ENCODE data around the gene TEDC1.

TEDC1 gene, protein sequence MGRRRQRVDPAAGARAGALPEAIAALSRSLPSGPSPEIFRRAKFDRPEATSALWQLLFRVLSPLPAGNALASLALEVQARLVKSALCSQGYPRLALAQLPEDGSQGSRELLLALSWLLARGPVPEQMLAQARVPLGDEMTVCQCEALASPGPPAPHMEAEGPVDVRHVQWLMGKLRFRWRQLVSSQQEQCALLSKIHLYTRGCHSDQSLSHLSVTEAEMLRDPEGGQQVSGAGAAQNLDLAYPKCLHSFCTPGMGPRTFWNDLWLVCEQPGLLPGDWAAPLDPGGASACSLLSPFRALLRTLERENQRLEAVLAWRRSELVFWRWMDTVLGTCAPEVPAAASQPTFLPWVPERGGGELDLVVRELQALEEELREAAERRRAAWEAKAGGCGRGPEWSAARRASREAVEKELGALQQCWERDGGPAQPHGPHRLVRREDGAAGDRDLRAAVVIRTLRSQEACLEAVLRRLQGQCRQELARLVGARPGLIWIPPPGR

DNA sequence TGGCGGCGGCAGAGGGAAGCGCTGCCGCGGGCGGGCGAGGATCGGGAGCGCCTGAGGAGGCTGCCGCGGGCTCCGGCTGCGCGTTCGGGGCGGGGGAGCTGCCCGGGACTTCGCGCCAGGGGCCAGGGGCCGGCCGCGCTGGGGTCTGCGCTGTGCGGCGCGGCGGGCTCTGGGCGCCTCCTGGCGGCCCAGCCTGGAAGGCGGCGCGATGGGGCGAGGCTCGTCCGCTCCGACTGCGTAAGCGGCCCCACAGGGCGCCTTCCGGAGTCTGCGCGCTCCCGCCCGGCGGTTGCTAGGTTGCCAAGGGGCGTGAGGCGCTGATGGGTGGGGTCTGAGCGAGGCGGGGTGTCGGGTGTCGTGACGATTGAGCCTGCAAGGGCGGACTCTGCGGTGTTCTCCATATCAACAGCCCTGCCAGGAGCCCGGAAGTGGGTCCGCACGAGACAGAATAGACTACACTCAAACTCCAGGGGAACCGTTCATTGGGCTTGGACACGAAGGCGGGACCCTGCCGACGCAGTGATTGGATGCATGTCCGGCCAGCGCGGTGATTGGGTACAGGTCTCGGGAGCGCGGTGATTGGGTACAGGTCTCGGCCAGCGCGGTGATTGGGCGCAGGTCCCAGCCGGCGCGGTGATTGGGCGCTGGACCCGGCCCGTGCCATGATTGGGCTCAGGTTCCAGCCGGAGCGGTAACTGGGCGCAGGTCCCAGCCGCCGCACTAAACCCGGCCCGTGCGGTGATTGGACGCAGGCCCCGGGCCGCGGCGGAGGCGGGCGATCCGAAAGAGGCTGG lies at the start of gene TEDC1:
Gene TEDC1 (plus strand): TSS at position 675 of the 794 bp plus-strand sequence. CDS start 130 bp downstream, outside the sequence.
- peak within 1 kb of the TSS; percentile 68 for H3K4me3 ChIP-seq (ENCODE audit: low read depth, low read length)
- DNase-seq (ENCODE audit: low read depth) = peak; percentile 100

DNA sequence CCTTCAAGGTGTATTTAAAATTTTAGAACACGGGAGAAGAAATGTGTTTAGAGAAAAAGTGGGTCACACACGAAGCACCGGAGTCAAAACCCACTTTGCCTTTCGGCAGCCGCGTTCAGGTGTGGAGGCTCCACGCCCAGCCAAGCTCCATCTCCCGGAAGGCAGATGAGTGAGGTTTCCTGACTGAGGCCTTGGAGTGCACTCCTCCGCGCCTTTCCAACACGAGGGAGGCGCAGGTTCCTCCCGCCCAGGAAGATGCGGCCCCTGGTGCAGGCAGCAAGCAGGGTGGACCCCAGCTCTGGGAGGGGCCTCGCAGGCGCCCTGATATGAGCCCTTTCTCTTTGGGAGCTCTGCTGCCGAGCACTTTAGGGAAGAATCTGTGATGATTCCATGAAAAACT lies 48.9 kb upstream of the TEDC1 start:
- no peak for DNase-seq (ENCODE audit: low read depth)
- H3K4me3 ChIP-seq (ENCODE audit: low read depth, low read length) = no peak overlapping the region

DNA sequence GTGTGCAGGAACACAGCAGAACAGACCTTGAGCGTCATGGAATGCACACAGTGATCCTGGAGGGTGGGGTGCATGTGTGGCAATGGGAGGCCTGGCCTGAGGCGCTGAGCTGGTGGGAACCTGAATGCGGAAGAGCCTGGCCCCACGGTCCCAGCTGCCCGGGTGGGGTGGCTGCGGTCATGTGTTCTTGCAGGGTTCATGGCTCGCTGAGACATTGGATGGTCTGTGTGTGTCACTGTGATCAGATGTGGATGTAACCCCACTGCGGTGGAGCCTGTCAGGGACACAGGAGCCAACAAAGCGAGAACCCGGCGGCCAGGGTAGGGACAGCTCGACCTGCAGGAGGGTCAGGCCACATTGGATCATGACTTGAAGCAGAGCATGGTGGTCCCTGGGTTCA lies 48.2 kb upstream of the TEDC1 start:
- DNase-seq (ENCODE audit: low read depth) = no peak
- no peak overlapping the region for H3K4me3 ChIP-seq (ENCODE audit: low read depth, low read length)

DNA sequence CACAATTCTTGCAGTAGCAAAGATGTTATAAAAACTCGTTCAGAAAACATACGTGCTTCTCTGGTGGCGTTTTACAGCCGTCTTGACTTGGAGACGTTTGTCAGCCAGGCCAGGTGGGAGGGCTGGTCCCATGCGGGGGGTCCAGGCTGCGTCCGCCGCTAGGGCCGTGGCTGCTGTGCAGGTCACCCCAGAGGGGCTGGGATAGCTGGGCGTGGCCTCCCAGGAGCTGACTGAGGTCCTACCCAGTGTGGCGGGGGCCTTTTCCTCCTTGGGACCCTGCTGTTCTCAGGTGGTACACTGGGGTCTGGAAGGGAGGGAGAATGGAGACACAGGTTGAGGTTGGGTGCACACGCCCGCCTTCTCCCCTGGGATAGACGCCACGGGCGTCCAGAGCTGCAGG lies 46.2 kb upstream of the TEDC1 start:
- H3K4me3 ChIP-seq (ENCODE audit: low read depth, low read length) = no peak overlapping the region
- DNase-seq (ENCODE audit: low read depth) = no peak

DNA sequence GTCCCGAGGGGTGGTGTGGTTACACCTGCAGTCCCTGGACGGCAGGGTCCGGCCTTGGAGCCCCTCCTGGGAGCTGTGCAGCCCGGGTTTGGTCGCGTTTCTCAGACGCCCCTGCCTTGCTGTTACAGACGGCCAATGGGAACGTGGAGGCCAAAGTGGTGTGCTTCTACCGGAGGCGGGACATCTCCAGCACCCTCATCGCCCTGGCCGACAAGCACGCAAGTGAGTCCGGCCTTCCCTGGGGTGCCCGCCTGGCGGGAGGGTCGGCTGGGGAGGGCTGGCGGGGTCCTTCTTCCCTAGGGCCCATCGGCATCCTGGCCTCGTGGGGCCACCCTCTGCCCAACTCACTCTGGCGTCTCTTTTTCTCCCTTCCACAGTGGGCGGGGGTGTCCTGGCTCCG lies 45.8 kb upstream of the TEDC1 start:
- H3K4me3 ChIP-seq (ENCODE audit: low read depth, low read length) = no peak overlapping the region

DNA sequence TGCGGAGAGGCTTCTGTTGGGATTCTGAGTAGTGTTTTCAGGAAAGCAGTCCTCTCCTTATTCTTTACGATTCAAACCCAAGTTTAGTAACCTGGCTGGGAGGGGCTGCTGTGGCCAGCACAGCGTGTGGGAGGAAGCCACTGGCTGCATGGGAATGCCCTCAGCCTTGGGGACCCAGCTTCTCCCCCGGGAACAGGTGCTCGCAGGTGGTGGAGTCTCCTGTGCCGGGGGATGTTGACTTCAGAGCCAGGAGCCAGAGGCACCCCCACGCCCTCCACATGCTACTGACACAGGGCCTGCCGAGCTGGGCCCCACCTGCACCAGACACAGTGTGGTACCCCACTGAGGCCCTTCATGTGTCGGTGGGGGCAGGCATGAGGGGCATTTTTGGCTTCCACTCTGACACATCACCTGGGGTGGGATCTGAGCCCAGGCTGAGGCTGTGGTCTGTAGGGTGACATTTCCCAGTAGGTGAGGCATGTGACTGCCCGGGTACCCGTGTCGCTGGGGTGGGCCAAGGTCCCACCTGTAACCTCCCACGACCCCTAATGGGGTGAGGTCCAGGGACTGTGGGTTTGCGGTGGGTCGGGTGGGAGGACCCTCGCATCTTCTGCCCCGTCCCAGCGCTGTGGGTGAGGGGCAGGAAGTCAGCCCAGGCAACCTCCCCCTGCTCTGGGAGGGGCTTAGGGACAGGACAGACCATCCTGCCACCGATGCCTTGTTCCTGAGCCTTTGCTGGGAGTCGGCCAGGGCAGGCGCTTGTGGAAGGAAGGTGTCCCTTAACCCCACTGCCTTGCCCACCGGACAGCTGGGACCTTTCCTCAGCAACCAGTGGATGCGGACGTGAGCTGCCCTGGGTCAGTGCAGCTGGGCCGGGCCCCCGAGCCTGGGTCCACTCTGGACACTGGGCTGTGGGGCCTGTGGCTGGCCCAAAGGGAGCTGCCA lies 44.9 kb upstream of the TEDC1 start:
- H3K4me3 ChIP-seq (ENCODE audit: low read depth, low read length) = no peak overlapping the region
- DNase-seq (ENCODE audit: low read depth) = no peak

More for the DNA sequence above, 45.8 kb upstream of the TEDC1 start:
- DNase-seq (ENCODE audit: low read depth) = no peak

DNA sequence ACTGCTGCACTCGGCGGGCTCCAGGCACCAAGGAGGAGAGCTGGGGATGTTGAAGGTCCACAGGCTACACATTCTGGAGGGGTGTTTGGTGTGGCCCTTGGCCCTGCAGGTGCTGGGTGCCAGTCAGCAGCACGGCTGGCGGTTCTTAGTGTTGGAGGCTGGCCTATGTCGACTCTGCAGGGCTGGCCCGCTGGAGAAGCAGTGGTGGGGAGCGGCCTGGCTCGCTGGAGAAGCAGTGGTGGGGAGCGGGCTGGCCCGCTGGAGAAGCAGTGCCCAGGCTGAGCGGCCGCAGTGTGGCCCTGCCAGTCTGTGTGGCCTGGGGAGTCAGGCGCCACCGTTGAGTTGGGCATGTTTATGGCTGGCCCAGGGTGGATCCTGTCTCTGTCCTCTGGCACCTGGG lies 44.1 kb upstream of the TEDC1 start:
- DNase-seq (ENCODE audit: low read depth) = no peak
- no peak overlapping the region for H3K4me3 ChIP-seq (ENCODE audit: low read depth, low read length)

DNA sequence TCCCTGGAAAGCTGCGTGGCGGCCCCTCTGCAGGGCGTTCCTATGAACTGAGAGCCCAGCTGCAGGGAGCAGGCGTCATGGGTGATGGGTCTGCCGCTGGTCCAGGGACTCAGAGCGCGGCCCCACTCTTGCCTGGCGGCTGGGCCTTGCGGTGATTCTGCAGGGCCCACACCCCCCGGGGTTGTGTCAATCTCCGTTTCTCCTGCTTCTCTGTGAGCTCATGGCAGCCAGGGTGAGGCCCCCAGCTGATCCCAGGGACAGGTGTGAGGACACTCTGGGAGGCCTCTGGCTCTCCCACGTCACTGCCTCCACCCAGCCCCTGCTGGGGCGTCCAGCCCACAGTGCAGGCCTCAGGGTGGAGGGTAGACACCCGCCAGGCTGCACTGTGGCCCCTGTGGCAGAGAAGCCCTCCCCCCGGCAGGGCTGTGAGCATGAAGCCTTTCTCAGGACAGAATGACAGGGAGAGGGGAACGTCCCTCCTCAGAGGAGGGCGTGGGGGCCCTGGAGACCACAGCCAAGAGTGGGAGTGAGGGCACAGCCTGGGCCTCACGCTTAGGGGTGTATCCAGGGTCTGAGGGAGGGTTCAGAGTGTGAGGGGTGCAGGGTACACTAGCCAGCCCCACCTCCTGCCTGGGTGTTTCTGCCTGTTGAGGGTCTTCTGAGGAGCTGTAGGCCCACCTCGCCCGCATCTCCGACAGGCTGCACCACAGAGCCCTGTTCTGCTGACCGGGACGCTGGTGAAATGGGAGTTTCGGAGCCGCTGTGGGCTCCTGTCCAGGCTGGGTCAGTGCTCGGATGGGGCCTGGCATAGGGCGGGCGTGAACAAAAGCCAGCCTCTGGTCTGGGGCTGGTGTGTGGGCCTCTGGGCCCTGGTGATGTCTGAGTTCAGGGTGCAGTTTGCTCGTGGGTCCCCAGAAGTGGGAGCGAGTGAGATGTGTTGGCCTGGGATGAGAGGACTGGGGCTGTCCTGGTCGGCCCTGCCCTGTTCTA lies 43.1 kb upstream of the TEDC1 start:
- DNase-seq (ENCODE audit: low read depth) = no peak
- no peak overlapping the region for H3K4me3 ChIP-seq (ENCODE audit: low read depth, low read length)

DNA sequence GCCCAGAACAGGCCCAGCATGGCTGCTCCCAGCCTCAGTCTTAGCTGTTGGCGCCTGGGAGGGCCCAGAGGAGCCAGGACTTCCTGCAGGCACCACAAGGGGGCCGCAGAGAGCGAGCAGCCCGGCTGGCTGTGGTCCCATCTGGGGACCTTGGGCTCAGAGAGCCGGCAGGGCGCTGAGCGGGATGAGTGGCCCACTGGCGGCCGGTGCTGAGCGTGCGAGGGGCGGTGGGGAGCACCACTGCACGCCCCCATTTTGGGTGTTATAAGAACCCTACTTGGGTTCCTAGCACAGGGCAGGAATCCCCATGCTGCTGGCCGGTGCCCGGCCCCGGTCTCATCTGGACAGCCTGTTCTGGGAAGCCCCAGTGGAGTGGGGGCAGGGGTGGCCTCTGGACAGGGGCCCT lies 42.3 kb upstream of the TEDC1 start:
- H3K4me3 ChIP-seq (ENCODE audit: low read depth, low read length) = no peak overlapping the region
- DNase-seq (ENCODE audit: low read depth) = no peak

DNA sequence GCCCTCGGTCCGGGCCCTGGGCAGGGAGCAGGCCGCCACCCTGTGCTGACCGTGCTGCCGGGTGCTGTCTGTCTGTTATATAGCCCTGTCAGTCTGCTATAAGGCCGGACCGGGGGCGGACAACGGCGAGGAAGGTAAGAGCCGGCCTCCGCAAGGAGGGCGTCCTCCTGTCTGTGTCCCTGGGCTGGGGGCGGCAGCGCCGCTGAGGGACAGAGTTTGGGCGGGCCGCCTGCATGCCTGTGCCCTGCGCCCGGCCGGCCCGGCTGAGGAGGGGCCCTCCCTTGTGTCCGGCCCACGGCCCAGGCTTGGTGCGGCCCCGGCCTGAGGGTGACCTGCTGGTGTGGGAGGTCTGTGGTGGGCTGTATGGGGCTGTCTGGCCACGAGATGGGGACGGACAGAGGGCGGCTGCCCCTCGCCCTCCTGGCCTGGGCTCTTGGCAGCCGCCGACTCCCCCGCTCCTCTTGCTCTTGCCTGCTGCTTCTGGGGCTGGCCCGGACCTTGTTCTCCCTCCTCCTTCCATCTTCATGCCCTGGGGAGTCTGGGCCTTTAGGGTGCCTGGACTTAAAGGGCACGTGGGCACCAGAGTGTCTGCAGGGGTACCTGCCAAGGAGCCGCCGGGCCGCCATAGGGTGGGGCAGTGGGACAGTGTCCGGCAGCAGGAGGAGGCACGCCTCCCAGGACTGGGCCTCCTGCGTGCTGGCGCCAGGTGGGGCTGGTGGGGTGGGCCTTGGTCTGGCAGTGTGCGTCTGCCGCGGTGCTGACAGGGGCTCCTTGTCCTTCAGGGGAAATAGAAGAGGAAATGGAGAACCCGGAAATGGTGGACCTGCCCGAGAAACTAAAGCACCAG lies 41.5 kb upstream of the TEDC1 start:
- no peak for DNase-seq (ENCODE audit: low read depth)
- no peak overlapping the region for H3K4me3 ChIP-seq (ENCODE audit: low read depth, low read length)

DNA sequence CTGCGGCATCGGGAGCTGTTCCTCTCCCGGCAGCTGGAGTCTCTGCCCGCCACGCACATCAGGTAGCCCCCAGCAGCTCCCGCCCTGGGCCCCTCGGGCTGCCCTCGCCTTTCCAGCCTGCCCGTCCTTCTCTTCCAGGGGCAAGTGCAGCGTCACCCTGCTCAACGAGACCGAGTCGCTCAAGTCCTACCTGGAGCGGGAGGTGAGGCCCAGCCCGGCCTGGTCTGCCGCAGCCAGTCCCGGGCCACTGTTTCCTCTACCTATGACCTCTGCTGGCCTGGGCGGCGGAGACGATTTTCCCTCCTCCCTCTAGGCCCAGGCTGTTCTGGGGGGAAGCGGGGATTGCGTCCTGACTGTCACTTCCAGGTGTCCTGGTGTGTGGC lies 40.9 kb upstream of the TEDC1 start:
- no peak overlapping the region for H3K4me3 ChIP-seq (ENCODE audit: low read depth, low read length)
- no peak for DNase-seq (ENCODE audit: low read depth)

DNA sequence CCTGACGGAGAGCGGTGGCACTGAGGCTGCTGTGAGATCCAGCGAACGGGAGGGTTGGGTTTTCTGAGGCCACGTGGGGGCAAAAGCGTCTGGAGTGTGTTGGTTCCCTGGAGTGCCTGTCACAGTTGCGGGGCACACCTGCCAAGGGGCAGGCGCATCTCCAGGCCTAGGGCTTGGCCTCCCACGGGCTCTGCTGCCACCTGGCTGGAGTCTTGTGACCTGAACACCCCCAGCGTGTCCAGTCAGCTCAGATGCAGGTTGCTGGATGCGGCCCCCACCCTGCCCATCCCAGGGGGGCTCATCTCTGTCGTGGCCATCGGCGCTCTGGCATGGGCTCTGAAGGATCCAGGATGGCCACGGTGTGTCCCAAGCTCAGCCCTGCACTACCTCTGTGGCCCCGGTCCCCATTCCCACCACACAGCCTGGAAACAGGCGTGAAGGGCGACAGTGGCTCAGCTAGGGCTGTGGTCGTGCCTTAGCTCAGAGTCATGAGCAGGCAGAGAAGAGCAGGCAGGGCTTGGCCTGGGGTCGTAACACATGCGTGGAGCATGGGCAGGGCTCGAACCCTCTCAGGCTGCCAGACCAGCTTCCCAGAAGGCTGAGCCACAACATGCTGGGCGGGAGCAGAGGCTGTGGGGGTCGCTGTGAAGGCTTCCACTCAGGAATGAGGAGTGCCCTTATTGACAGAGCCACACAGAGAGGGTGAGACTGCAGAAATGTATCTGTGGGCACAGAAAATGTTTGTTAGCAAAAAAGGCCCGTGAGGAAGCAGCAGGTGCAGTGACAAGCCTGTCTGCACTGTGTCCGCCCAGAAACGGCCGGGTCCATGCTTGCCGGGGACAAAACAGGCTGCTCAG lies 40.0 kb upstream of the TEDC1 start:
- no peak for DNase-seq (ENCODE audit: low read depth)
- no peak overlapping the region for H3K4me3 ChIP-seq (ENCODE audit: low read depth, low read length)

DNA sequence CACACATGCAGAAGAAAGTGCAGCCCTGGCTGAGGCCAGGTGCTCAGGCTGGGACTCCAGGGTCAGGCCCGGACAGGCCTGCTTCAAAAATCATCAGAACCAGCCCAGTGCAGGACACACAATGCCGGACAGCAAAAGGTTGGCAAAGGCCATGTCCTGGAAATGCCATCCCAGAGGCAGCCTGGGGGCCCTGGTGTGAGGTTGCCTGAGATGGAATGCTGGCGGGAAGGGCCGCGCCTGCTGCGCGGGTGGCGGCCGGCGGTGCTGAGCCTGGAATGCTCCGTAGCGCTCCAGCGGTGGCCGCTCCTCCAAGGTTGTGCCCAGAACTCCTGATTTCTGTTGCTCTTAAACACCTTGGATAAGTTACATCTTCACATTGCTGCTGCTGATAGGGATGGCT lies 38.1 kb upstream of the TEDC1 start:
- no peak overlapping the region for H3K4me3 ChIP-seq (ENCODE audit: low read depth, low read length)
- DNase-seq (ENCODE audit: low read depth) = no peak

DNA sequence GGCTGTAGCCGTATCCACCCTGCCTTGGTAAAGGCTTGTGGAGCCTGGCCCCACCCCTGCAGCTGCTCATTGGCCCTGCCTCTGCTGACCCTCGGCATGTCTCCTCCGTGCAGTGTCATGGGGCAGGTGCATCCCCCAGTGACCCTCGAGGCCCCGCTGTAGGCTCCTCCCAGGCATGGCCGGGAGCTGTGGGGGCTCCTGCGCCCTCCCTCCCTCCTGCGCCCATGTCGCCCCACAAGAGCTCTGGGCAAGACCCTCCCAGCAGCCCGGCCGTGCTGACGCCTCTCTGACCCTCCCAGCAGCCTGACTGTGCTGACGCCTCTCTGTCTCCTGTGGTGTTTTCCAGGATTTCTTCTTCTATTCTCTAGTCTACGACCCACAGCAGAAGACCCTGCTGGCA lies 37.2 kb upstream of the TEDC1 start:
- H3K4me3 ChIP-seq (ENCODE audit: low read depth, low read length) = no peak overlapping the region
- no peak for DNase-seq (ENCODE audit: low read depth)

DNA sequence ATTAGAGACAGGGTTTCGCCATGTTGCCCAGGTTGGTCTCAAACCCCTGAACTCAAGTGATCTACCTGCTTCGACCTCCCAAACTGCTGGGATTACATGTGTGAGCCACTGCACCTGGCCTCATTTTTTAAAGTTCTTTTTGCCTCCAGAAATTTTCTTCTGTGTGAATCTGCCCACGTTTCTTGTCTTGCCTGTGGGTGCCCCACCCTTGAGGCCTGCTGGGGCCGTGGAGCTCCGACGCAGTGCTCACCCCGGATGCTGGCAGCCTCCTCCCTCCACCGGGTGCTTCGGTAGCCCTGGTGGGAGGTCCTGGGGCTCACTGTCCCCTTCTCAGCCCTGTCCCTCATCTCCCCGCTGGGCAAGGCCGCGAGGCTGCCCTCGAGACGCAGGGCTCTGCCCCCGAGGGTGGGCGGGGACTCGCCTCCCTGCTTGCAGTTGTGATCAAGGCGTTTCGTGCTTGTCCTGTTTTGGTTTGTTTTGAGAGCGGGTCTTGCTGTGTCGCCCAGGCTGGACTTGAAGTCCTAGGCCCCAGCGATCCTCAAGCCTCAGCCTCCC lies 35.9 kb upstream of the TEDC1 start:
- DNase-seq (ENCODE audit: low read depth) = no peak
- no peak overlapping the region for H3K4me3 ChIP-seq (ENCODE audit: low read depth, low read length)
